Ovary (tissue), 3 donors: Measurements from ENCODE around the gene GK.

ENCODE experiments used
- CTCF ChIP-seq, 3 donors: fragments of 450-650 bp in 2 of 3; fragments of 200-600 bp in 1 of 3; IDR thresholded peaks; one replicate each; pipeline versions ENCODE4 v1.5.1 to v1.8.0; 2016 to 2022; ENCODE audit warnings: antibody characterized with exemption in 3 of 3, mild to moderate bottlenecking in 1 of 3
- POLR2A ChIP-seq: fragments of 450-650 bp; IDR thresholded peaks from one replicate; pipeline ENCODE4 v1.6.1; 2017; ENCODE audit warnings: antibody characterized with exemption, mild to moderate bottlenecking, moderate library complexity
- donor health status: DM: no; HTN: no; CAD: no.

- TF ChIP-seq POLR2A (no peak), CTCF (IDR thresholded peaks at IDR 0.05) (no peak)
These were observed 39.5 kb upstream of the GK start for GRCh38 chrX:30613721-30614120.
